GM13976 (cell line): ENCODE data around the gene TMEM51.

Experiments used
- DNase-seq: peaks from one replicate; pipeline ENCODE4 v3.0.0; 2012; ENCODE audit warnings: low spot score
- CTCF ChIP-seq: IDR thresholded peaks from 2 replicates; pipeline ENCODE4 v1.5.1; 2012; ENCODE audit warnings: borderline replicate concordance, mild to moderate bottlenecking; ENCODE audit not compliant: insufficient read depth; ENCODE audit errors: extremely low read depth, missing control alignments, control extremely low read depth
- in situ Hi-C: fragments of 300-500 bp; cut with MboI; formaldehyde crosslinking; loops from one replicate; pipeline ENCODE4 v1.12.0; 2022; ENCODE audit warnings: low sequenced_read_pairs, mixed read lengths, inconsistent platforms; ENCODE audit not compliant: unreplicated experiment

TMEM51 gene

DNA sequence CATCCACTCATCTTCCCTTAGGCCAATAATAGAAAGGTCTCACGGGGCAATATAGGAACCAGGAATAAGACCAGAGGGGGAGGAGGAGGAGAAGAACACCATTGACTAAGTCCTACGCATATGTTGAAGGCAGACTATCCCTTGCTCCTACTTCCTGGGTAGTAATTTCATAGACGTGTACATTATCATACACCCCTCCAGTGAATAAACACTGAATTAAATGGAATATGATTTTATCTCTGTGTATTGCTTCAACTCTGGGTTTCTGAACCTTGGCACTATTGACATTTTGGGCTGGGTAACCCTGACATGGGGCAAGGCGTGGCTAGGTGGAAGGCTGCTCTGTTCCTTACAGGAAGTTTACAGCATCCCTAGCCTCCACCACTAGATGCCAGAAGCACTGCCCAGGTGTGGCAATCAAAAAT lies 76.2 kb downstream of the TMEM51 start:
- in situ Hi-C loops: no loop called here

DNA sequence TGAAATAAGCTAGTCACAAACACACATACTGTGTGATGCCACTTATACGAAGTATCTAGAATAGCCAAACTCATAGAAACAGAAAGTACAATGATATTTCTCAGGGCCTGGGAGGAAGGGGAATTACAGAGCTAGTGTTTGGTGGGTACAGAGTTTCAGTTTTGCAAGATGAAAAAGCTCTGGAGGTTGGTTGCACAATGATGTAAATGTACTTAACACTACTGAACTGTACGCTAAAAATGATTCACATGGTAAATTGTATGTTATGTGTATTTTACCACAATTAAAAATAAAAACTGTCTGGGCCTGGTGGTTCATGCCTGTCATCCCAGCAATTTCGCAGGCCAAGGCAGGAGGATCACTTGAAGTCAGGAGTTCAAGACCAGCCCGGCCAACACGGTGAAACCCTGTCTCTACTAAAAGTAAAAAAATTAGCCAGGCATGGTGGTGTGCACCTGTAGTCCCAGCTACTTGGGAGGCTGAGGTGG lies 78.2 kb downstream of the TMEM51 start:
- in situ Hi-C loops: no loop called here
- no peak for TF ChIP-seq CTCF
- peak; percentile 49 for DNase-seq

More for the DNA sequence above, 76.2 kb downstream of the TMEM51 start:
- TF ChIP-seq CTCF: no peak
- no peak for DNase-seq

GRCh38 chr1:15233689-15234088 lies 80.1 kb downstream of the TMEM51 start:
- DNase-seq: no peak
- no peak for TF ChIP-seq CTCF
- in situ Hi-C loops: no loop called here

- TF ChIP-seq CTCF: no peak
- in situ Hi-C loops: no loop called here
- DNase-seq: no peak
Observed at GRCh38 chr1:15236321-15236721, 82.8 kb downstream of the TMEM51 start.

DNA sequence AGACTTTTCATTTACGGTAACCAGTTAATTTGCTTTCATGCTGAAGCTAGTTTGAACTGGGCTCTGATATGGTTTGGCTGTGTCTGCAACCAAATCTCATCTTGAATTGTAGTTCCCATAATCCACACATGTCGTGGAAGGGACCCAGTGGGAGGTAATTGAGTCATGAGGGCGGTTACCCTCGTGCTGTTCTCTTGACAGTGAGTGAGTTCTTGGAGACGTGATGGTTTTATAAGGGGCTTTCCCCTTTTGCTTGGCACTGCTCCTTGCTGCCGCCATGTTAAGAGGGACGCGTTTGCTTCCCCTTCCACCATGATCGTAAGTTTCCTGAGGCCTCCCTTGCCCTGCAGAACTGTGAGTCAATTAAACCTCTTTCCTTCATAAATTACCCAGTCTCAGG lies 83.2 kb downstream of the TMEM51 start:
- no peak for DNase-seq
- in situ Hi-C loops: no loop called here

GRCh38 chr1:15238789-15239188 lies 85.2 kb downstream of the TMEM51 start:
- TF ChIP-seq CTCF: no peak
- no peak for DNase-seq
- in situ Hi-C loops: no loop called here

More for the DNA sequence above, 83.2 kb downstream of the TMEM51 start:
- TF ChIP-seq CTCF: no peak

GRCh38 chr1:15242766-15243165 lies 89.2 kb downstream of the TMEM51 start:
- TF ChIP-seq CTCF: no peak
- in situ Hi-C loops: no loop called here
- DNase-seq: no peak
